ENCODE measurements around the gene HIBADH. TPM values are rescaled to one million over a fixed set of nuclear protein-coding genes. Genes with fewer than 3 reads are reported as not detected.

Gene HIBADH
- 10.3 TPM for total RNA-seq (ENCODE audit: unreplicated experiment)
- long read RNA-seq, transcript HIBADH-201 (8 exons, 1,990 nt), result major isoform, 19 of 24 reads
- long read RNA-seq, partial matches to known transcripts, result 1 of 24 reads
- long read RNA-seq, other reads (novel, unspliced or antisense), result 3 of 24 reads

DNA sequence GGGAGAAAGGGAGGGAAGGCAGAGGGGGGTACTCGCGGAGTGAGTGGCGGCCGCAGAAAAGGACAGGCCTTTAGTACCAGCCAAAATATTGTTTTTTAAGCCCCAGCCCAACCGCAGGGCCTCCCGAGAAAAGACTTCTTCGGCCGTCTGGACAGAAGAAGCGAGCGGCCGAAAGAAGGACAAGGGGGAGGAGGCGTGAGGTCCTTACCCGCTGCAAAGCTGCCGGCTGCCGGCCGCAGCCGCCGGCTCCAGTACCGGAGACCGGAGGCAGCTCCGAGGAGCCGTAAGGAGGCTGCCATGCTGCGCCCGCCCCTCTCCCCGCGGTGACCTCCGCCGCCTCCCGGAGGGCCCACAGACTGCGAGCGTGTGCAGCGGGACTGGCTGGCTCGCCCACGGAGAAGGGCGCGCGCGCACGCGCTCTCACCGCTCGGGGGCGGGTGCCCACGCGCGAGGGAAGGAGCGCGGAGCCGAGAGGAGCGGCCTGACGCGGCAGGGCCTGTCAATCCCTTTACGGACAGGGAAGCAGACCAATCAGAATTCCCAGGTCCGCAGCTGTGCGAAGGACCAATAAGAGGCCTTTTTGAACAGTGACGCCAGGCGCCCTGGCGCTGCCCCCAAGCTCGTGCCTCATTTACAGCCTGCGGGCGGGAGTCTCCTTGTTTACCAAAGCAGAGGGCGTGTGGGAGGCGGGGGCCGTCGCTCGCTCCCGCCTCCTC is at the start of gene HIBADH:
Gene HIBADH, minus strand, starts transcription at position 394 of the 716 bp plus-strand sequence. Its CDS starts 95 bp downstream, at position 299.
- Mint-ChIP-seq H3K27ac (ENCODE audit: unreplicated experiment) (peak within 1 kb of the TSS; percentile 52), H3K27me3 (ENCODE audit: unreplicated experiment) (no peaks in the 10 kb centered on the region), H3K36me3 (ENCODE audit: unreplicated experiment) (no peaks in the 10 kb centered on the region), H3K4me1 (ENCODE audit: low read depth, unreplicated experiment) (peaks cover 2% of the 10 kb centered on the region), H3K9me3 (ENCODE audit: unreplicated experiment) (peaks cover 2% of the 10 kb centered on the region), H3K4me3 (ENCODE audit: unreplicated experiment) (peak within 1 kb of the TSS; percentile 86)
- DNase-seq, result peak; percentile 89
- TF ChIP-seq, protein P1, sequence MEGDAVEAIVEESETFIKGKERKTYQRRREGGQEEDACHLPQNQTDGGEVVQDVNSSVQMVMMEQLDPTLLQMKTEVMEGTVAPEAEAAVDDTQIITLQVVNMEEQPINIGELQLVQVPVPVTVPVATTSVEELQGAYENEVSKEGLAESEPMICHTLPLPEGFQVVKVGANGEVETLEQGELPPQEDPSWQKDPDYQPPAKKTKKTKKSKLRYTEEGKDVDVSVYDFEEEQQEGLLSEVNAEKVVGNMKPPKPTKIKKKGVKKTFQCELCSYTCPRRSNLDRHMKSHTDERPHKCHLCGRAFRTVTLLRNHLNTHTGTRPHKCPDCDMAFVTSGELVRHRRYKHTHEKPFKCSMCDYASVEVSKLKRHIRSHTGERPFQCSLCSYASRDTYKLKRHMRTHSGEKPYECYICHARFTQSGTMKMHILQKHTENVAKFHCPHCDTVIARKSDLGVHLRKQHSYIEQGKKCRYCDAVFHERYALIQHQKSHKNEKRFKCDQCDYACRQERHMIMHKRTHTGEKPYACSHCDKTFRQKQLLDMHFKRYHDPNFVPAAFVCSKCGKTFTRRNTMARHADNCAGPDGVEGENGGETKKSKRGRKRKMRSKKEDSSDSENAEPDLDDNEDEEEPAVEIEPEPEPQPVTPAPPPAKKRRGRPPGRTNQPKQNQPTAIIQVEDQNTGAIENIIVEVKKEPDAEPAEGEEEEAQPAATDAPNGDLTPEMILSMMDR (IDR thresholded peaks at IDR 0.05; ENCODE audit: partially characterized antibody, unreplicated experiment), result no peak

- Mint-ChIP-seq H3K27ac (ENCODE audit: unreplicated experiment) (no peak overlapping the region), H3K4me1 (ENCODE audit: low read depth, unreplicated experiment) (peaks cover 12% of the 10 kb centered on the region), H3K27me3 (ENCODE audit: unreplicated experiment) (no peaks in the 10 kb centered on the region), H3K4me3 (ENCODE audit: unreplicated experiment) (no peak overlapping the region), H3K36me3 (ENCODE audit: unreplicated experiment) (peaks cover 11% of the 10 kb centered on the region), H3K9me3 (ENCODE audit: unreplicated experiment) (no peaks in the 10 kb centered on the region)
- DNase-seq, result no peak
- TF ChIP-seq, protein P1 (IDR thresholded peaks at IDR 0.05; ENCODE audit: partially characterized antibody, unreplicated experiment), result no peak
These were observed 49.5 kb upstream of the HIBADH start for GRCh38 chr7:27712217-27712616.

- TF ChIP-seq, protein P1 (IDR thresholded peaks at IDR 0.05; ENCODE audit: partially characterized antibody, unreplicated experiment), result no peak
- no peak overlapping the region for H3K4me3 Mint-ChIP-seq (ENCODE audit: unreplicated experiment)
- DNase-seq, result no peak
- H3K9me3 Mint-ChIP-seq (ENCODE audit: unreplicated experiment), result peaks cover 5% of the 10 kb centered on the region
- H3K27me3 Mint-ChIP-seq (ENCODE audit: unreplicated experiment), result peaks cover 2% of the 10 kb centered on the region
- H3K27ac Mint-ChIP-seq (ENCODE audit: unreplicated experiment), result no peak overlapping the region
- H3K4me1 Mint-ChIP-seq (ENCODE audit: low read depth, unreplicated experiment), result peaks cover 15% of the 10 kb centered on the region
- H3K36me3 Mint-ChIP-seq (ENCODE audit: unreplicated experiment), result peaks cover 8% of the 10 kb centered on the region
These were observed 46.7 kb upstream of the HIBADH start for GRCh38 chr7:27709137-27710075.

GRCh38 chr7:27708485-27708884 is 45.8 kb upstream of the HIBADH start:
- TF ChIP-seq, protein P1 (IDR thresholded peaks at IDR 0.05; ENCODE audit: partially characterized antibody, unreplicated experiment), result no peak
- peaks cover 18% of the 10 kb centered on the region for H3K4me1 Mint-ChIP-seq (ENCODE audit: low read depth, unreplicated experiment)
- no peak for DNase-seq
- no peak overlapping the region for H3K27ac Mint-ChIP-seq (ENCODE audit: unreplicated experiment)
- peaks cover 2% of the 10 kb centered on the region for H3K27me3 Mint-ChIP-seq (ENCODE audit: unreplicated experiment)
- H3K4me3 Mint-ChIP-seq (ENCODE audit: unreplicated experiment), result no peak overlapping the region
- H3K9me3 Mint-ChIP-seq (ENCODE audit: unreplicated experiment), result peaks cover 5% of the 10 kb centered on the region
- peaks cover 8% of the 10 kb centered on the region for H3K36me3 Mint-ChIP-seq (ENCODE audit: unreplicated experiment)

Data from glutamatergic neuron (in vitro differentiated cells).